Smooth muscle cell (in vitro differentiated cells): ENCODE measurements around the gene TRMT112. TPM values are rescaled to one million over a fixed set of nuclear protein-coding genes. Genes with fewer than 3 reads are reported as not detected.
A peak's percentile ranks its signal among the peaks of the same experiment; 100 is the strongest.

ENCODE experiments used
- DNase-seq: peaks from one replicate; lab custom pipeline; 2025; ENCODE audit not compliant: unreplicated experiment; lab: John Stamatoyannopoulos, UW
- H2AFZ ChIP-seq: fragments of 200-600 bp; sonication (generic); 2 replicates; pipeline ENCODE4 v1.6.0; 2016; ENCODE audit warnings: antibody characterized with exemption, low read depth, mild to moderate bottlenecking
- H3F3A ChIP-seq: fragments of 200-600 bp; sonication (generic); 2 replicates; pipeline ENCODE4 v1.6.0; 2017; ENCODE audit warnings: antibody characterized with exemption, low read depth
- H3K27ac ChIP-seq: fragments of 200-600 bp; sonication (generic); 2 replicates; pipeline ENCODE4 v1.5.1; 2016; ENCODE audit warnings: low read depth, mild to moderate bottlenecking
- H3K27me3 ChIP-seq: fragments of 200-600 bp; sonication (generic); 2 replicates; pipeline ENCODE4 v1.6.1; 2016; ENCODE audit warnings: low read depth, mild to moderate bottlenecking
- H3K36me3 ChIP-seq: fragments of 200-600 bp; sonication (generic); 2 replicates; pipeline ENCODE4 v1.5.1; 2016; ENCODE audit warnings: low read depth
- H3K4me1 ChIP-seq: fragments of 200-600 bp; sonication (generic); 2 replicates; pipeline ENCODE4 v1.5.1; 2016; ENCODE audit warnings: low read depth
- H3K4me2 ChIP-seq: fragments of 200-600 bp; sonication (generic); 2 replicates; pipeline ENCODE4 v1.6.0; 2016; ENCODE audit warnings: mild to moderate bottlenecking
- H3K4me3 ChIP-seq: fragments of 200-600 bp; sonication (generic); 2 replicates; pipeline ENCODE4 v1.5.1; 2016; ENCODE audit warnings: mild to moderate bottlenecking
- H3K79me2 ChIP-seq: fragments of 200-600 bp; sonication (generic); 2 replicates; pipeline ENCODE4 v1.6.0; 2016; ENCODE audit warnings: low read depth, mild to moderate bottlenecking
- H3K9ac ChIP-seq: fragments of 200-600 bp; sonication (generic); 2 replicates; pipeline ENCODE4 v1.6.0; 2016; ENCODE audit warnings: low read depth
- H3K9me3 ChIP-seq: fragments of 200-600 bp; sonication (generic); replicated peaks from 2 replicates; pipeline ENCODE4 v1.5.1; 2016; ENCODE audit warnings: low read depth
- H4K20me1 ChIP-seq: fragments of 200-600 bp; sonication (generic); 2 replicates; pipeline ENCODE4 v1.6.0; 2016; ENCODE audit warnings: low read depth
- CTCF ChIP-seq: fragments of 200-600 bp; sonication (generic); IDR thresholded peaks from 2 replicates; pipeline ENCODE4 v1.5.1; 2017; ENCODE audit warnings: borderline replicate concordance, mild to moderate bottlenecking, antibody characterized with exemption; ENCODE audit not compliant: insufficient read depth, poor library complexity, severe bottlenecking
- WGBS: methylation state at CpG from one replicate; pipeline ENCODE4 v1.1.7; 2016; ENCODE audit warnings: low lambda C conversion rate; 5-methylcytosine and 5-hydroxymethylcytosine counted together
- polyA plus RNA-seq: library from polyadenylated mRNA; unstranded; fragments of >200 nt; fragmentation: Nextera tagmentation; extraction: Ambion mirVana; gene quantifications from 2 replicates; pipeline ENCODE4 v1.2.1, GENCODE V29; 2016
- total RNA-seq: library from RNA; depleted of rRNA; stranded (reverse); fragments of >200 nt; gene quantifications from 2 replicates; pipeline ENCODE4 v1.2.3, GENCODE V29; 2014

The TRMT112 gene
- total and polyA plus RNA-seq, 2 experiments from 2014 or later, result 285 to 327 TPM

- TF ChIP-seq CTCF, result no peak
- Histone ChIP-seq H3F3A (no peaks in the 10 kb centered on the region), H3K27me3 (no peaks in the 10 kb centered on the region), H3K27ac (no peak overlapping the region), H3K4me3 (no peak overlapping the region), H3K9me3 (no peaks in the 10 kb centered on the region), H3K36me3 (no peaks in the 10 kb centered on the region), H3K4me1 (peaks cover 7% of the 10 kb centered on the region), H3K9ac (no peak overlapping the region), H3K4me2 (no peak overlapping the region), H3K79me2 (no peaks in the 10 kb centered on the region), H4K20me1 (no peaks in the 10 kb centered on the region), H2AFZ (no peak overlapping the region)
- DNase-seq, result no peak
- 87% methylated on average over 19 of the region's 21 CpGs for WGBS
Measured at GRCh38 chr11:64341429-64341828, 24.1 kb upstream of the TRMT112 start.

- H3K27ac ChIP-seq, result no peak overlapping the region
- 30% methylated on average over 24 of the region's 33 CpGs for WGBS
- peaks cover 7% of the 10 kb centered on the region for H3K4me1 ChIP-seq
- H3K9ac ChIP-seq, result no peak overlapping the region
- H3K9me3 ChIP-seq, result no peaks in the 10 kb centered on the region
- H4K20me1 ChIP-seq, result no peaks in the 10 kb centered on the region
- H3K4me2 ChIP-seq, result no peak overlapping the region
- H3K79me2 ChIP-seq, result no peaks in the 10 kb centered on the region
- TF ChIP-seq CTCF, result peak; percentile 16
- H3K27me3 ChIP-seq, result no peaks in the 10 kb centered on the region
- H3F3A ChIP-seq, result no peaks in the 10 kb centered on the region
- H2AFZ ChIP-seq, result no peak overlapping the region
- no peaks in the 10 kb centered on the region for H3K36me3 ChIP-seq
- no peak for DNase-seq
- no peak overlapping the region for H3K4me3 ChIP-seq
Measured at GRCh38 chr11:64340671-64341335, 23.4 kb upstream of the TRMT112 start.

GRCh38 chr11:64339754-64340408 is 22.5 kb upstream of the TRMT112 start, which contains the start of gene CCDC88B:
Gene CCDC88B, plus strand, starts transcription at chr11:64340204. Its CDS starts 63 bp downstream, at chr11:64340267.
- Histone ChIP-seq H3K9me3 (no peaks in the 10 kb centered on the region), H3F3A (no peaks in the 10 kb centered on the region), H3K4me2 (no peak within 1 kb of the TSS), H3K4me3 (no peak within 1 kb of the TSS), H4K20me1 (no peaks in the 10 kb centered on the region), H3K9ac (no peak within 1 kb of the TSS), H3K27ac (no peak within 1 kb of the TSS), H3K79me2 (no peaks in the 10 kb centered on the region), H3K36me3 (no peaks in the 10 kb centered on the region), H2AFZ (no peak within 1 kb of the TSS), H3K27me3 (no peaks in the 10 kb centered on the region), H3K4me1 (peaks cover 7% of the 10 kb centered on the region)
- TF ChIP-seq CTCF, result no peak
- no peak for DNase-seq
- WGBS, result 97% methylated on average over 14 of the region's 16 CpGs
